HG02938 (cell line): ENCODE measurements around the gene PNO1.
"Not testable (repeated sequence)": the region's sequence is repeated elsewhere in the genome, so short reads cannot be mapped to it uniquely, and the experiment has no call there.

Experiments used
- ATAC-seq: cut with Tn5 transposase; IDR thresholded peaks from one replicate; pipeline ENCODE4 v1.9.1; 2021; ENCODE audit warnings: mild to moderate bottlenecking, moderate library complexity; ENCODE audit not compliant: unreplicated experiment

Gene PNO1

DNA sequence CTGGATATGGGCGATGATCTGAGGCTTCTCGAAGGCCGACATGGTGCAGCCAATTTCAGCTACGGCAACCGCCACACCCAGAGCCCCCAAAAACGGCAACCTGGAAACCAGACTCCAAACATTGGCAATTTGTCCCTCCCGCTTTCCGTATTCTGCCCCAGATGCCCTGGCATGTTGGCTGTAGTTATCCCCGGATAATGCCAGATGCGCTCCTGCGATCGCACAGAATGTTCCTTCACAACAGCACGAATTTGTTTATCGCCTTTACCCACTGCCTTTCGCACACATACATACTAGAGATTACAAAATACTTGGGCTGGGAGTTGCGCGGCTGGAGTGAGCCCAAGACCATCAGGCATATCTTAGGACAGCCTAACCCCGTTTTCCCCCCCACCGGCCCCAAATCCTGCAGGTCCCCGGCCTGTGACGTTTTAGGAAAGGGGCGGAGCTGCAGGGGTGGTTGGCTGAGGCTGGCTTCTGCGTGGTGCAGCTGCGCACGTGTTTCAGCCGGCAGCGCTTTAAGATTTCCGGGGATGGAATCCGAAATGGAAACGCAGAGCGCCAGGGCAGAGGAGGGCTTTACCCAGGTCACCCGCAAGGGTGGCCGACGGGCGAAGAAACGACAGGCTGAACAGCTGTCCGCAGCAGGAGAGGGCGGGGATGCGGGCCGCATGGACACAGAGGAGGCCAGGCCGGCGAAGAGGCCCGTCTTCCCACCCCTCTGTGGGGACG is at the start of gene PNO1:
Gene PNO1, plus strand, starts transcription at position 487 of the 732 bp plus-strand sequence. Its CDS starts 47 bp downstream, at position 534.
- peak; percentile 86 for ATAC-seq

DNA sequence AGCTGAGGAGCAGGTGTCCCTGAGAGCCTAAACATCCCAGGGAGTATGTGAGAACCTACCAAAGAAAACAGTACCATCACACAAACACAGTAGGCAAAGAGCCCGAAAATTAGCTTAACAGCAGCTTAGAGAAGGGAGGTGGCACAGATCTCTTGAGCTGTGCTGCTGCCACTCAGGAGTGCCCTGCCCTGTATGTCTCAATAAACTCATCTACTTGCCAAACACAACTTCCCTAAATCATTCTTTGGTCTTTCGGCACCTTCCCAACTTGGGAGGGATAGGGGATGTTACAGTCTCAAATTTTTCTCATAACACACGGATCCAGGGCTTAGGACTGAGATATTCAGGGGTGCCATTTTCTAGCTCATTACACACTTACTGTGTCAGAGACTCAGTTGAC is 49.6 kb upstream of the PNO1 start:
- ATAC-seq: no peak

DNA sequence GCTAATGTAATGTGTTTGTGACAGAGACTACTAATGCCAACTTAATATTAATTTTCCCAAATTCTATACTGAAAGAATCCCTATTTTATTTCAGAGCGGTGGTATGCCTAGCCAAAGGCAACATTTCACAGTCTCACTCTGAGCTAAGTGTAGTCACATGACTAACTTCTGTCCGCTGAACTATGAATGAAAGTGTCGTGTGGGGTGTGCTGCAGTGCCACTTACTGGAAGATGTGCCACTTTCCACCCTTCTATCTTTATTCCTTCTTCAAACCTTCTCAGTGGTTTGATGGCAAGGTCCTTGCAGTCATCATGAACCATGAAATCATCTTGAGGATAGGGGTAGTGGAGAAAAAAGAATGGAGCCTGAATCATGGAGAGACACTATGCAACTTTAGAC is 47.6 kb upstream of the PNO1 start:
- ATAC-seq: peak; percentile 67

DNA sequence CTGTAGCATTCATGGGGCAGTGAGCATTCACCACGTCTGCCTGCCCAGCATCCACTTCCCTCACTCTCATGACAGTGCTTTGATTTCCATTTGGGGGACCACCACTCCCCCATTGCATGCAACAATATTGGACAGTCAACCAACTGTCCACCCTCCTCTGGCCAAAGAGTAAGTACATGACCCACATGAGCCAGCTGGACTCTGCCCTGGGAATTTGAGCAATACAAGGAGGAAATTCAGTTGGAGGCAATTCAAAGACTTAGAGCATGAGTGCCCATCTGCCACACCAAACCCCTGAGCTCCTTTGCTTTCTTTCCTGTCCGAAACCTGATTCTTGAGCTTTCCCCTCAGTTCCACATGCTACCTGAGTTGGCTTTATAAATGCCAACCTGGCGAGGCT is 41.7 kb upstream of the PNO1 start:
- no peak for ATAC-seq

DNA sequence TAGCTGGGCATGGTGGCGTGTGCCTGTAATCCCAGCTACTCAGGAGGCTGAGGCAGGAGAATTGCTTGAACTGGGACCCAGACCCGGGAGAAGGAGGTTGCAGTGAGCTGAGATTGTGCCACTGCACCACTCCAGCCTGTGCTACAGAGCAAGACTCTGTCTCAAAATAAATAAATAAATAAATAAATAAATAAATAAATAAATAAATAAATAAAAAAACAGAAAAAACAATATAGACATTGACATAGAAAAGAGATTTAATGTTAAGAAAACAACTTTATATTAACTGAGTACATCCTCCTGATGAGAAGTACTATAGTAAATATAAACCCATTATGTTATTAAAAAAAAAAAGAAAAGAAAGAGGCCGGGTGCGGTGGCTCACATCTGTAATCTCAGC is 39.8 kb upstream of the PNO1 start:
- ATAC-seq: not testable (repeated sequence)

DNA sequence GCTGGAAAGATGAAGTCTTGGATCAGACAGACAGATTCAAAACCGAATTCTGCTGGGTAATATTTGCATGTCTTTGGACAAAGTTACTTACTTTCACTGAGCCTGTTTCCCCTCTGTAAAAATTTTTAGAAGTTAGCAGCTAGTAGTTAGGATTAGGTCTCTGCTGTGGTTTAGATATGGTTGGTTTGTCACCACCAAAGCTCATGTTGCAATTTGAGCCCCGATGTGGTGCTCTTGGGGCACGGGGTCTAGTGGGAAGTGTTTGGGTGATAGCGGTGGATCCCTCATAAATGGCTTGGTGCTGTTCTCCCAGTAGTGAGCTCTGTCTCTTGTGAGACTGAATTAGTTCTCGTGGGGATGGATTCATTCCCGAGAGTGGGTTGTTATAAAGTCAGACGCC is 38.9 kb upstream of the PNO1 start:
- ATAC-seq: no peak

DNA sequence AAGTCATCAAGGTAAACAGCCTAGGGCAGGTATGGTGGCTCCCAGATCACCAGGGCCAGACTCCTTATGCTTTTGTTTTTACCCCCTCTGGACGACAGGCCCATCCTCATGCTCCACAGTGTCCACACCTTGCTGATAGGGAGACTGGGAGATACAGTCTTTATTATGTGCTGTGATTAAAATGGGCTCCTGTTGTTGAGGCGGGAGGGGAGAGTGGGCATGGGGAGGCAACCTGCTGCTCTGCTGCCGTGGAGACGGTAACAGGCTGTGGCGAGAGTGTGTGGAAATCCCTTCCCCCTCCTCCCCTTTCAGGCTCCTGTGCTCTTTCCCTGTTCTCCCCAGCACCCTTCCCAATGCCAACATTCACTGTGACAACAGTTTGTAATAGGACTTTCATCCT is 38.2 kb upstream of the PNO1 start:
- no peak for ATAC-seq

DNA sequence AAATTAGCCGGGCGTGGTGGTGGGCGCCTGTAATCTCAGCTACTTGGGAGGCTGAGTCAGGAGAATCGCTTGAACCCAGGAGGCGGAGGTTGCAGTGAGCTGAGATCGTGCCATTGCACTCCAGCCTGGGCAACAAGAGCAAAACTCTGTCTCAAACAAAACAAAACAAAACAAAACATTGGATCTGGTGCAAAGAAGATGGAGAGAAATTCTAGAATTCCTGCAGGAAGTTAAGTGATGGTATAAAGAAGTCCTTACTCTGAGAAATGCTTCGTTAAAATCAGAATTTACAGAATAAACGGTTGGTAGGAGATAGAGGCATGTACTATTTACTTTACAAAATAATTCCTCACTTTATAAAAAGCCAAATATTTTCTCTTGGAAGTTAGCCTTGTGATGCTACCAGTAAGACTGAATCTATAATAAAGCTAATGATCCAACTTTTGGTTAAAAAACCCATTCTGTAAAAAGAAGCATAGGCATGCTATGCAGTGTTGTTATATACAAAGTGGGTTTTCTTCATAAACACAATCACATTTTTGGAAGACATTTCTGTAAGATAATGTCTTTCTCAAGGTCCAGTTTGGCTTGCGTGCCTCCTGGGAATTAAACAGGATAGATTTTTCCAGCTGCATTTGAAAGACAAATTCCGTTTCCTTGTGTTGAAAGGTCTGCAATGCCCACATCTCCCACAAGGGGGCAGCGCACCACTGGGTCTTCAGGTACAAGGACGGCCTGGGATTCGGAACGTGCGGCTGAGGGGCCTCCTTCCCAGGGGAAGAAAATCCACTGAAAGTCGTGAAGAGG is 35.6 kb upstream of the PNO1 start:
- no peak for ATAC-seq

DNA sequence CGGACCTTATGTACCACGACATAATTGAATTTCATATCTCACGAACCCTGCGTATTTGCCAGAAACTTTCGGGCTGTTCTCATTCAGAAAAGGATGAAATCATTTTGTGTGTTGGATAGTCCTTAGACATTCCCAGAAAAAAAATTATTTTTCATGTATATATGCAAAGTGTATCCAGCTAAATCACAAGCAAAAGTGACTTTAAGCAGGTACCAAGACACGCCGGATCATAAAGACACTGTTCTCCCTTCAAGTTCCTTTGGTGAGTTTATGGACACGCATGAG is 35.1 kb upstream of the PNO1 start:
- no peak for ATAC-seq

DNA sequence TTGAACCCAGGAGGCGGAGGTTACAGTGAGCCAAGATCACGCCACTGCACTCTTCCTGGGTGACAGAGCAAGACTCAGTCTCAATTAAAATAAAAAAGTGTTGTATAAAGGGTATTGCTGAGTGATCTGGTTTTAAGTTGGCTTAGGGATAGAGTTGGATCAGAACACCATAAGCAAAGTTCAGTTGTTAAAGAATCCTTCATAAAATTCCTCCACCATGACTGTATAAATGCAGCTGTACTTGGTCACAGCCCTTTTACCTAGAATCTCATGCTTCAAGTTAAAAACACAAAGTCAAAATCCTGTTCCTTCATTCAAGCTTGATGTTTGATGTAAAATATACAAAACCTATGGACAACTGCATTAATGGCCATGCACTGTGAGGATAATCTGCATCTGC is 33.4 kb upstream of the PNO1 start:
- no peak for ATAC-seq

DNA sequence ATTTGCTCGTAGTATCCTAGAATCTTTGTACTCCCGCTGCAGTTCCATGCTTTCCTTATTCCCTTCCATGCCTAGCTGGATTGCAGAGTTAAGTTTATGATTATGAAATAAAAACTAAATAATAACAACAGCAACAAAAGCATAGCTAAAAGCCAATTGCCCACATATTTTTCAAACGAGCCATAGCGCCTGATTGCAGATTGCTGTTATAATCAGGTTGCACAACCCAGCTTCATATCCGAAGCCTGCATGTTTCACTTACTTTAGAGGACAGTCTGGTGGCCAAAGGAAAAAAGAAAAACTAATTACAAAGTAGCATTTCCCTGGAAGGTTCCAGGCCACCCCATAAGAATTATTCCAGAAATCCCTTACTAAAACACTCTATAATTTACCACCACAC is 31.9 kb upstream of the PNO1 start:
- no peak for ATAC-seq

DNA sequence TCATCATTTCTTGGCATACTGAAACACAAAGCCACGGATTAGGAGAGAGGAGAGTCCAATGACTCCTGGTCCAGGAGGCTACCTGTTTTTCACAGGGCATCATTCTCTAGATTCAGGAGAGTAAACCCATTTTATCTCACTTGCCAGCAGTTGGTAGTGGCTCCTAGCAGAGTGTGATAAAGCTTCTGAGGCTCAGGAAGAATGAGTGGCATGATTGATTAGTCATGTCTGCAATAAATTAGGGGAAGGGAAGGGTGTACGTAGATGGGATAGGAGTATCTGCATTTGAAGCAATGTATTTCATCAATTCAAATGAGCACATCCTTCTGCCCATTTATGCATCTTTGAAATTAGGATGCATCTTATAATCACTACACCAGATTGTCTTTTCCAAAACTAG is 31.1 kb upstream of the PNO1 start:
- ATAC-seq: no peak

DNA sequence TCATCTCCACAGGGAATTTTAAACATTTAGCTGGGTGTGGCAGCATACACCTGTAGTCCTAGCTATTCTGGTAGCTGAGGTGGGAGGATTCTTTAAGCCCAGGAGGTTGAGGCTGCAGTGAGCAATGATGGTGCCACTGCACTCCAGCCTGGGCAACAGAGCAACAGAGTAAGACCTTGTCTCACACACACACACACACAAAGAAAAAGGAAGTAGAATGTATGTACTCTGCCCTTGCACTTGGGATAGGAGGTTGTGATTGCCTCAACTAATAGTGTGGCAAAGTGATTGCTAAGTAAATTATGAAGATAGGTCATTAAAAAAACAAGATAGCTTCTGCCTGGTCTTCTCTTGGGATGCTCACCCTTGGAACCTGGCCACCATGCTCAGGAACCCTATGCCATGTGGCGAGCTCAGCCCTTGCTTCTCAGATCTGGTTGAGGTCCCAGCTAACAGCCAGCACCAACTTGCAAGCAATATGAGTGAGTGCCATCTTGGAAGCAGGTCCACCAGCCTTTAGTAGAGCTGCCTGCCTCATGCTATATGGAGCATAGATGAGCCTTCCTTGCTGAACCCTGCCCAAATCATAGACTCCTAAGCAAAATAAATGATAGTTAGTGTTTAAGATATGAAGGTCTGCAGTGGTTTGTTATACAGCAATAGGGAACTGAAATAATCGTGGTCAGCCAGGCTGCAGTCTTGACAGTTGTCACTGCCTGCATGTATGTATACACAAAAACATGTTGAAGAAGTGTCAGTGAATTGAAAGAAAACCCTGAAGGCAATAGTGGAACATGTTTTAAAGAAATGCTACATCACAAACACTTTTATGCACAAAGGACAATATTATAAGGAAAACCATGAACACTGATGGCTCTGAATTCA is 30.1 kb upstream of the PNO1 start:
- peak; percentile 87 for ATAC-seq

DNA sequence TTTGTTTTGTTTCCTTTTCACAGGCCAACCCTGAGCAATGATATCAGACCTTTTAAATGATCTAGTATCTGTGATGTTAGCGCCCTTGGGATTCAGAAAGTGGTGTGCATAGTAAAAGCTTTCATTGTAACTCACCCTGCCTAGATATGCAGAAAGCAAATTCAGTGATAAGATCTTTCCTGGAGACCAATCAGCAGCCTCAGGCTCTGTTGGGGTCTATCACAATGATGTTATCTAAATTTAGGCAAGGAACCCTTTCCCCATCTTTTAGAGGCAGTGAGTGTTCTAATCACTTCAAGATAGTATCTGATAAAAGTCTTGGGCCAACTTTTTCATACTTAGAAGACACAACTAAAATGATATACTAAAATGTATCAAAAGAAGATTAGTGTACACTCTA is 23.6 kb upstream of the PNO1 start:
- ATAC-seq: no peak

DNA sequence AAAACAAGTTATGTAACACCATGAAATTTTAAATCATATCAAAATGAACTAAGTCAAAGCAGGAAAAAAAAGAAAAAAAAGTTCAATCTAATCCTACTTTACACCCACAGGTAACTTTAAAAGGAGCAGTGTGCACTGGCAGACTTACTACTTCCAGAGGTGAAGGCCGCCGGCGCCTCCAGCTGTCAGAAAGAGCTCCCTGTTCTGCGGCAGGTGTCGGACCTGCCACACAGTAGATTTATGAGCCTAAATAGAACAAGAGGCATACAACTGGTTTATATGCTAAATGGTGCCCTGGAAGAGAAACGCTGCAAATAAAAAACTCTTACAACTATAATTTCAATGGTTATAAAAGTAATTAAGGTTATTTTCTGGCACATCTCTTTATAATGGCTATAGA is 23.1 kb upstream of the PNO1 start:
- no peak for ATAC-seq

DNA sequence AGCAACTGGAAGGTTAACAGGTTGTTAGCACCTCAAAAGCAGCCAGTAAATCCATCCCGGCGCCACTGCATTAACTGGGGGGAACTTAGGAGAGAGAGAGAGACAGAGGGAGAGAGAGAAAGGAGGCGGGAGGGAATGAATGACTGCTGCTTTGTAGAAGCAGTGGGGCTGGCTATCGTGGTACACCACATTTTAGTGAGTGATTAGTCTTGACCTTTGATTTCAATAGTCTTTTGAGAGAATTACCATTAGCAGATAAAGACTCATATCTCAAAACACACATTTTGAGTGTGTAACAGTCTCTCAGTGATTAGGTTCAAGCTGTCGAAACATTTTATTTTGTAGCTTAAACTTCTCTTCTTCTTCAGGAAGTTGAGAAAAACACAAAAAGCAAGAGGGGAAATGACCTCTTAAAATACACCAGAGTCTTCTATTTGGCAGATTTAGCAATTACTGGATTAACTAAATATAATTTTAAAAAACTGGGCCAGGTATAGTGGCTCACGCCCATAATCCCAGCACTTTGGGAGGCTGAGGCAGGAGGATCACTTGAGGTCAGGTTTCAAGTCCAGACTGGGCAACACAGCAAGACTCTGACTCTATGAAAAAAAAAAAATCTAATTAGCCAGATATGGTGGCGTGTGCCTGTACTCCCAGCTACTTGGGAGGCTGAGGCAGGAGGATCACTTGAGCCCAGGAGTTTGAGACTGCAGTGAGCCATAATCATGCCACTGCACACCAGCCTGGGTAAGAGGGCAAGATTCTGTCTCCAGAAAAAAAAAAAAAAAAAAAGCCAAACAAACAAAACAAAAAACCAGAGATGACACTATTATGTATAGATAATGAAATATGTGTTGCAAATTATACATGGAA is 22.0 kb upstream of the PNO1 start:
- no peak for ATAC-seq

DNA sequence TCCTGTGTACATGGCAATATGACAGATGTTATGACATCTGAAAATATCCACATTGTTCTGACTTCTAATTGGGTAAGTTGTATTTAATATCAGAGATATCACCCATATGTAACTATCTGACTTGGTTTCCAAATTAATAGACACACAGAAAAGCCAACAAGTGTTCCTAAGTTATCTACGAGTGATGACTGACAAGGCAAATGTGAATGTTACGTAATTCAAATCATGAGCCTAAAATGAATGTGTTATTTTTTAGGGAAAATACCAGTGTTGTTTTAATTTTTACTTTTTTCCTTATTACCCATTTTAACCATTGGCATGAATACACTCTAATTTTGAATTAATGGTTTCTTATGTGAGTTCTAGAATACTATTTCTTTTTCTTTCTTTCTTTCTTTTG is 15.8 kb upstream of the PNO1 start:
- no peak for ATAC-seq

DNA sequence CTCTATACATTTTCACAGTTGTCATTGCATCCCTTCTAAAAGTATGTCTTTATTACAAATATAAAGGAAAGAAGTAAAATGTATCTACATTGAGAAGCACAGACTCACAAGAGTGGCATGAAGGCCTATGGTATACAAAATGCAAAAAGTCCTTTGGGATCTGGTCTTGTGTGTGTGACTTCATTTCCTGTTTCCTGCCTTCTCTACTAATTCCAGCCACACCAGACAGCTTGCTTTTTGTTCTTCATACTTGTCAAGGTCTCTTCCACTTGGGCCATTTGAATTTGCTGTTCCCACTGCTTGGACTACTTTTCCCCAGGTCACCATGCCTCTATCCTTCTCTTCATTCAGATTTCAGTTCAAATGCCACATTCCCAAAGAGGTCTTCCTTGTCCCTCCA is 6.7 kb upstream of the PNO1 start:
- ATAC-seq: no peak

DNA sequence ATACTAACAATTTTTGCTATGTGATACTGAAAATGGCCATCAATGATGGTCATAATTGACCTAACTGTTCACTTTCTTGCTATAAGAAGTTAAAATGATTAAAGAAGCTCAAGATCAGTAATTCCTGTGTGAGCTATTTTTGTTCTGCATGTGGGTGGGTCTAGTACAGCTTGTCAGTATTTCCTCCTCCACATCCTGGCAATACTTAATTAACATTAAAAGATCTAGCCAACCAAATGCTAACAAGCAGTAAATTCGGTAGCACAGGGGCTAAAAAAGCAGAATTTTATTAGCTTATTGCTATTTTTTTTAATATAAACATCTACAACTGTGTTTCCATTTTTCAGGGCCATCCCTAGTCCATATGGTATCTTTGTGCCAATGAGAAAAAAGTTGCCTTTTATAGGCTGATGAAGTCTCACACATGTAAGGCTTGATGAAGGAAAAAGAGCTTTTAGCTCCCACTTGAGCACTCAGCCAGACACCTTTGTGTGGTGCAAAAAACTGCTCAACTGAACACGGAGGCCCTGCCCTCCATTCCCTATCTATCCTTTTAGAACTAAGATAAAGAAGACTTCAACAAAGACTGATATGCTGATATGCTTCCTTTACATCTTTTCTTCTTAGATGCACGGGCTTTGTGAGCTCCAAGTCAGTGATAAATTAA is 4.9 kb upstream of the PNO1 start:
- no peak for ATAC-seq

DNA sequence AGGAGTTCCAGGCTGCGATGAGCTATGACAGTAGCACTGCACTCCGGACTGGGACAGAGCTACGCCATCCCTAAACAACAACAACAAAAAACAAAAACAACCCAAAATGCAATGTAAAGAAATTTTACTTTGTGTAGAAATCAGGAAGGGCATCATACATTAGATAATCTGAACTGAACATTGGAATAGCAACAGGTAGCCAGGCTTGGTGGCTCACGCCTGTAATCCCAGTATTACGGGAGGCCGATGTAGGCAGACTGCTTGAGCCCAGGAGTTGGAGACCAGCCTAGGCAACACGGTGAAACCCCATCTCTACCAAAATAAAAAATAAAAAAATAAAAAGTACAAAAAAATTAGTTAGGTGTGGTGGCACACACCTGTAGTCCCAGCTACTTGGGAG is 2.1 kb upstream of the PNO1 start:
- ATAC-seq: no peak
